HG03575 (cell line): ENCODE results near the gene CRYBG2.
"Not testable (repeated sequence)": the region's sequence is repeated elsewhere in the genome, so short reads cannot be mapped to it uniquely, and the experiment has no call there.

Source experiments
- ATAC-seq: cut with Tn5 transposase; IDR thresholded peaks from one replicate; pipeline ENCODE4 v1.9.1; 2021; ENCODE audit not compliant: unreplicated experiment, insufficient number of reproducible peaks, low FRiP score; ENCODE audit errors: extremely low read depth

CRYBG2 gene

GRCh38 chr1:26373281-26373680 lies 19.4 kb upstream of the CRYBG2 start:
- ATAC-seq: no peak

DNA sequence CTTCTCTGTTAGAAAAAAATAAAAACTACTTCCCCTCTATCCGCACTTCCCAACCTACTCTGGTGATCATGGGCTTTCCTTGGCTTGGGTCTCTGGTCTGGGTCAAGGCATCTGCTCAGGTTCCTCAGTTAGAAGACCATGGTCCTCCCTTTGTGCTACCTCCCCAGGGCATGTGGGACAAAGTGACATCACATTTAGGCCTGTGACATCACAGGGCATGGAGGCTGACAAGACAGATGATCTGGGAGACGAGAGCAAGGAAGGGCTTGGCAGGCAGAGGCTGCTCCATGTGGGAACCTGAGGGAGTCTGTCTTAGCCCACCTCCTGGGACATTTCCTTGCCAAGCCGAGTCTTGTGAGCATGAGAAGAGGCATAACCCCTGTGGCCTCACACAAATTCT lies 18.7 kb upstream of the CRYBG2 start, which contains the start of gene ZNF683:
Gene ZNF683 (minus strand): TSS at position 140 of the 400 bp plus-strand sequence. CDS start 4,179 bp downstream, outside the sequence.
- ATAC-seq: not testable (repeated sequence)

DNA sequence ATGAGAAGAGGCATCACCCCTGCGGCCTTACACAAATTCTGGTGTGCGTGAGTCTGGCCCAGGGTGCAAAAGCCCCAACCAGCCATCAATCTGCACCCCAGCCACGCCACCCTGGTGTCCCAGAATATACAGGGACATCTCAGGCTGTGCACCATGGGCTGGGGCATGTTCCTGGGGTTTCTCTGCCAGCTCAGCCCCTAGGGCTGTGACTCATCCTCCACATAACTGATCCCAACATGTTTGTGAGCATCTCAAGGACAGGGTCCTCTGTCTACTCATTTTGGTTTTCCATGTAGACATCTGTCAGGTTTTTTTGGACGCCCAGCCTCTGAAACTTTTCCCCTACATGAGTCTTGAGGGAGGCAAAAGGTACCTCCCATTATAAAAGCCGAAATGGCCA lies 18.1 kb upstream of the CRYBG2 start:
- no peak for ATAC-seq

DNA sequence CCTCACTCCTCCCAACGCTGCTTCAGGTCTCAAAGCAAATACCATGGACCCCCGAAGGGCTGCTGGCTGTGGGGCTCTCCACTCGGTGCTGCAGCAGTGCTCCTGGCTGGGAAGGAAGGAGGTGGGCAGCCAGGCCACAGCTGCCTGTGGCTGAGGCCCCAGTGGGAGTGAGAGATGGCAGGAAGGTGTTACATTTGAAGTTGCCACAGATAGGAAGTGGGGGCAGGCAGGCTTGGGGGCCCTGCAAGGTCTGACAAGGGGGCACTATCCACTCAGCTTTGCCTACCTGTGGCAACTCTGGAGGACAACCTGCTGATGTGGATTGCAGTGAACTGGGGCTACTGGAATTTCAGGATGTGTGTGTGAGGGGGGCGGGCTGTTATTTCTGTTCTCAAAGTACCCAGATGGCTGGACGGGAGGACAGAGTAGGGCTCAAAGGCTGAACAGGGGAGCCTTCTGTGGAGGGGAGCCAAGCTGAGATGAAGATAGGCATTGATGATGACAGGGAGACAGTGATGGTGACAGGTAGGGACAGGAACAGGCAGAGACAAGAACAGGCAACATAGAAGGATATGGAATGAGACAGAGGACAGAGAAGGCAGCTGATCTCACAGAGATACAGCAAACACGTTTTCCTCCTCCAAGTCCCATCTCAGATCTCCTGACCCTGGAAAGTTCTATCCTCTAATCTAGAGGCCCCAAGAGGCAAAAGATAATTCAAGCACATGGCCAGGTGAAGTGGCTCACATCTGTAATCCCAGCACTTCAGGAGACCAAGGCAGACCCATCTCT lies 16.9 kb upstream of the CRYBG2 start:
- no peak for ATAC-seq

DNA sequence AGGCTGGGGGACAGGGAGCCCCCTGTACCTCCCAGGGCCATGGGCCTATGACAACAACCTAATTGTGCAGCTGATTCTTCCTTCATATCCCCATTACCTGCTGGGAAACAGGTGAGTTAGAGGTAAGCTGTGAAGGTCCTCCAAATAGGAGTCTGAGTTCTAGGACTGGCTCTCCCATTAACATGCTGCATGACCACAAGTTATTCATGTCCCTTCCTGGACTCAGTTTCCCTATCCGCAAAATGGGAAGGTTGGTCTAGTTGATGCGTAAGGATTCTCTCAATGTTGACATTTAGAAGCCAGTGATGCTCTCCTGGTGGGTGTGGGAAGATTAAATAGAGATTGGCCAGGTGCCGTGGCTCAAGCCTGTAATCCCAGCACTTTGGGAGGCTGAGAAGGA lies 14.6 kb upstream of the CRYBG2 start:
- ATAC-seq: no peak

DNA sequence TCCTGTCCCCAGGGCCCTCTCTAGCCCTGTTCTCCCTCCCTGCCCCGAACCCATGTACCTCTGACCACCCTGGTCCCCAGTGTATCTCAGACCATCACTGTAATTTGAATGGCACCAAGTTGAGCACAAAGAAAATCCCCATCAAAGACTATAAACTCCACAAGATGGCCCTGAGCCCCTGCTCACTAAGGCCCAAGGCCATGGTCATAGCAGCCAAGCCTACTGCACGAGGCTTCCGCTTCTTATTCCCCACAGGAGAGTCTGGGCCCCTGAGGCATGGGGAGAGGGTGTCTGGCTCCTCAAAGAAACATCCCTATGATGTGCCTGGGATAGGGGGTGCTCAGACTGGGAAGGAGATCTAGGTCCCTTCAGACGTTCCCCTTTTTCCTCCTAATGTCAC lies 14.1 kb upstream of the CRYBG2 start:
- no peak for ATAC-seq

DNA sequence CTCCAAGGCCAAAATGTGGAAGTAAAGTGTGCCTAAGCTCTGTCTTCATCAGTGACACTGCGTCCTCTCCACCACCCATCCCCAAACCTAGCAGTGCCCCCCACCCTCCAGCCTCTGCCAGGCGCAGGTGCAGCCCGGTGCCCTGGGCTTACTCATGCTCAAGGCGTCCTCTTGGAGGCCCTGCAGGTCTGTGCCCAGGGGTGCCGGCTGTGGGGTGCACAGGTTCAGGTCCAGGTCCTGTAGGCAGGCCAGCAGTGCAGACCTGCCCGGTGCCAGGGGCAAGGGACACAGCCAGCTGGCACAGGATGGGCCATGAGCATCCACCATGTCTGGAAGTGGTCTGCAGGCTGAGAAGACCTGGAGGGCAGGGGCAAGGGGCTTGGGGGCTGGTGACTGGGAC lies 13.5 kb upstream of the CRYBG2 start:
- ATAC-seq: no peak

DNA sequence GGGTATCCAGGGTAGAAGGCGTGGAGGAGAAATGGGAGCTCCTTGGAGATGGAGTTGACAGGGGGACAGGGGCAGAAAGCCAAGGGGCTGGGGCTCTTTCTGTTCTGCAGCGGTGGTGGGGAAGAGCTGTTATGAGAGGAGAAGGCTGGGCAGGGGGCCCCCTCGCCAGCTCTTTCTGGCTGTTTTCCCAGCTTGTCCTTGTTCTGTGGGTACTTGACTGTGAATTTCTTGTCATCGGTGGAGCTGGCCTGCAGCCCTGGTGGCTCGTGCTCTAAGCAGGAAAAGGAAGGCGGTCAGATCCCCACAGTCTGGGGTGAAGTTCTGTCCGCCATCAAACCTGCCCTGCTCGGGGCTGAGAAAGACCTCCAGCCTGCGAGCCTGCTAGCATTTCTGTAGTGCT lies 11.0 kb upstream of the CRYBG2 start:
- no peak for ATAC-seq

DNA sequence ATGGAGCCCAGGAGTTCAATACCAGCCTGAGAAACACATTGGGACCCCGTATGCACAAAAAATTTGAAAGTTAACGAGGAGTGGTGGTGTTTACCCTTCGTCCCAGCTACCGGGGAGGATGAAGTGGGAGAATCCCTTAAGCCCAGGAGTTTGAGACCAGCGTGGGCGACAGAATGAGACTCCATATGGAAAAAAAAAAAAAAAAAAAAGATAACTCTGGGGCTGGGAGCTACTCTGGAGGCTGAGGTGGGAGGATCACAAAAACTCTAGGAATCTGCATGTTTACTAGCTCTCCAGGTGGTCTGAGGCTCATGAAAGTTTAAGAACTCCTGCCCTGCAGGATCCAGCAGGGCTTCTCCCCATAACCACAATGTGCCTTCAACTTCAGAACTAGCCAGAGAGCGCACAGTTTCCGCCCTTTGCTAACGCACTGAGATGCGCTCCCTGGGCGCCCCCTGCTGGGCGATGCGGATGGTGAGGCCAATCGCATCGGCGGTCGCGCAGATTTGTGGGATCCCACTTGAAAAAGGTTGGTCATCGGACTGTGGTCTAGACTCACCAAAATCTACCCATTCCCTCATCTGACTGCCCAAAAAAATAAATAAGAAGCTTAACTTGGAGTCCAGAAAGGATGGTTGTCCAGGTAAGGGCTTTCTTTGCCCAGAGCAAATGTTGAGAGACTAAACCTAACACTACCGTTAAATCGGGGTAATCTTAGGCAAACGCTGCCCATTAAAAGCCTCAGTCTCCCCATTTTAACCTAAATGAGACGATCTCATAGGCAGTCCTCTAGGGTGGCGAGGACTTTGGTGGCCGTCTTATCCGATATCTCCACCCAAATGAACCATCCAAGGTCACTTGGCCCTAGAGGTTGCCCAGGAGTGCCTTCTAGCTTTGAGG lies 9.9 kb upstream of the CRYBG2 start:
- ATAC-seq: no peak

DNA sequence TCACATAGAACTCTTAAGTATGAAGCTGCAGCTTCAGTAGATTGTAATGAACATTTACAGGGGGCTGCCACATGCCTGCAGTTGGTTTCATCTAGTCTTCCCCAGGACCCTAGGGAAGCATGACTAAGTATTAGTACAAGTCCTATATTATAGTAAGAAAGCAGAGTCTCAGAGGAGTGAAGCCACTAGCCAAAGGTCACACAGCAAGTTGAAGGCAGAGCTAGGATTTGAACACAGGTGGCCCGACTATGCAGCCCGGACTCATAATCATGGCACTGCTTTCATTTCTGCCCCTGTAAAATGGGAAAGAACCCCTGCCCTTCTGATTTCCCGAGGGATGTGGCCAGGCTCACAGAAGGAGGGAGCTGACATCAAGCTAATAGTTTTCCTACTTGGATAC lies 8.4 kb upstream of the CRYBG2 start:
- ATAC-seq: no peak

- ATAC-seq: no peak
Observed at GRCh38 chr1:26361605-26362122, 7.7 kb upstream of the CRYBG2 start.

GRCh38 chr1:26360807-26361604 lies 7.1 kb upstream of the CRYBG2 start:
- ATAC-seq: no peak

DNA sequence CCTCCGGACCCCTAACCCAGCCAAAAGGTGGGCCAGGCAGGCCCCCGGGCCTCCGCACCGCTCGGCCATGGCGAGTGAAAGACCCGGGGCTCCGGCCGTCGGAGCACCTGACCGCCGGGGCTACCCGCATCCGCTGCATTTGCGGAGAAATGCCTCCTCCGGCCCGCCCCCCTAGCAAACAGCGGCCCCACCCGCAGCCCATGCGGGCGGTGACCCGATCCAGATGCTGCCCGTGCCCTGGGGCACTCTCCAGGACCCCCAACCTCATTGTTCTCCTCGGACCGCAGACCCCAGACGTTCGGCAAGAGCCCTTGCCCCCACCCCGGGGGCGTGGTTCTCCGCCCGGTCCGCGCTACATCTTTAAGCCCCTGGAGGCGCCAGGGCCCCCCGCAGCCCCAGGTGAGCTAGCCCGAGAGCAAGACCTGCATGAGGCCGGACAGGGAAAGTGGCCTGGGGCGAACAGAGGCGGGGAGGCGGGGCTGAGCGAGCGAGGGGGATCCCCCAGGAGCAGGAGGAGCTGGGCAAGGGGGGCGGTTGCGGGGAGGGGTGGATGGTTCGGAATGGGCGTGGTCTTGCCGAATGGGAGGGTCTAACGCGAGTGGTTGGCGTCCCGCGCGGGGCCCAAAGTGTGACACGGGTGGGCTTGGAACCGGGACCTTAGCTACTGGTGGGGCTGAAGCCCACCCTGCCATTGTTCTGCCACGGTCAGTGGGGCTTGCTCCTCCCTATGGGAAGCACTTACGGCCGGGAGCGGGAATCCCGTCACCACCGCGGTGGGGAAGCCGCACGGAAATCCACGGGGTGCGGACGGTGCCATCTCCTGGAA lies 6.3 kb upstream of the CRYBG2 start:
- ATAC-seq: no peak

DNA sequence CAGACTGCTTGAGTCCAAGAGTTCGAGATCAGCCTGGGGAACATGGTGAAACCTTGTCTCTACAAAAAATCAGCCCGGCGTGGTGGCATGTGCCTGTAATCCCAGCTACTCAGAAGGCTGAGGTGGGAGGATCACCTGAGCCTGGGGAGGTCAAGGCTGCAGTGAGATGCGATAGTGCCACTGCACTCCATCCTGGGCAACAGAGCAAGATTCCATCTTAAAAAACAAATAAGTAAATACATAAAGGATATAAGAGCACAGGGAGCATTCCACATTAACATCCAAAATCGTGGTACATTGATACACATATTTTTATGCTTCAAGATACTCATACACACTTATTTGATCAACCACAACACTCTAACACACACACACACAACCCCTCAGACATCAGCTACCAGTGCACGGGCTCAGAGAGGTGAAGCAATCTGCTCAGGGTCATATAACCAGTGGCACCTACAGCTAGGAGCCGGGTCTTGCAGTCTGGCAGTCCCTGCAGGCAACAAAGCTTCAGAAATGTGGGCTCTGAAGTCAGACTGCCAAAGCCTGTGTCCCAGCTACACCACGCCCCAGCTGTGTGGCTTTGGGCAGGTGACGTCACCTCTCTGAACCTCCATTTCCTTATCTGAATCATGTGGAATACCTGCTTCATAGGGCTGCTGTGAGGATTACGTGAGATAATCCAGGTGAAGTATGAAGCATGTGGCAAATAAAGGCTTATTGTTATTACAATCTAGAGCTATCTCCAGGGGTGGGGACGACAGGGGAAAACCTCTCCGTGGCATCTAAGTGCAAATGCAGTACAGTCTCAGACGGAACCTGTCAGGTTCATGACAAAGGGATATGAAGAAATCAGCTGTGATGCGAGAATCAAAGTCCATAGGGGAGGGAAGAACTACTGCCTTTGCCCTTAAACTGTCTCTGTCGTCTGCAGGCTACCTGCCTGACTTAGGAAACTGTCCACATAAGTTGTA lies 4.8 kb upstream of the CRYBG2 start:
- ATAC-seq: no peak

DNA sequence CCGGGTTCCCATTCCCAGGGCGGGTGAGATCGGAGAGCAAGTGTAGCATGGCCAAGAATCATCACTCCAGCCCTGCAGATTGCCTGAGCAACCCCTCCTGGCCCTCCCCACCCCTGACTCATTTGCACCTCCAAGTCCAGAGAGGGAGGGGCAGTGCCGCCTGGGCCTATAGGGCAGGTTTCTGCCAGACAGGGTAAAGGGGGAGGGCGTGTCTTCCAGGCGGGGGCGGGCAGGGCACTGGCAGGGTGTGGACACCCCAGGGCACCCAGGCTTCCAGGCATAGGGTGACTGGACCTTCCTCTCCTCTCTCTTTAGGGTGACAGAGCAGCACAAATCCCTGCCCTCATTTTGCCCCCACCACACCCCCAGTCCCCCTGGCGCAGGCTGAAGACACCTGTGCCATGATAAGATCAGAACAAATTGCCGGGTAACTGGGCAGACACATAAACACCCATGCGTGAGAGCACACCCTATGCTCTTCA lies 3.2 kb upstream of the CRYBG2 start:
- no peak for ATAC-seq

- no peak for ATAC-seq
Observed at GRCh38 chr1:26356106-26356505, 2.2 kb upstream of the CRYBG2 start.

DNA sequence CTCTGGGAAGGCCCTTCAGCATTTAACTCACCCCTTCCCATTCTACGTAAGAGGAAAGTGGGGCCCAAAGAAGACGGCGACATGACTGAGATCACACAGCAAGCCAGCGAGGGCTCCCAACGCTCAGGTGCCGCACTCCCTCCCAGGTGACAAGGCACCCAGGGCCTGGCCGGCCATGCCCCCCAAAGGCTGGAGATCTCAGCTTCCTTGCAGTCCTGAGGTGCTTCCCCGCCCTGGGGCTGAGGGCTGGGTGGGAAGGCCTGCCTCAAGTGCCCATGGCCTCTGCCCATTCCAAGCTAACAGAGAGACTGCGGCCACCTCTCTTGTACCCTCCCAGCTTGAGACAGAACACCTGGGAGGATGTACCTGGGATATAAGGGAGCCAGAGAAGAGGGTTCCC lies 1.0 kb upstream of the CRYBG2 start:
- no peak for ATAC-seq
